ENCODE data around the gene LRMDA.

Gene LRMDA

DNA sequence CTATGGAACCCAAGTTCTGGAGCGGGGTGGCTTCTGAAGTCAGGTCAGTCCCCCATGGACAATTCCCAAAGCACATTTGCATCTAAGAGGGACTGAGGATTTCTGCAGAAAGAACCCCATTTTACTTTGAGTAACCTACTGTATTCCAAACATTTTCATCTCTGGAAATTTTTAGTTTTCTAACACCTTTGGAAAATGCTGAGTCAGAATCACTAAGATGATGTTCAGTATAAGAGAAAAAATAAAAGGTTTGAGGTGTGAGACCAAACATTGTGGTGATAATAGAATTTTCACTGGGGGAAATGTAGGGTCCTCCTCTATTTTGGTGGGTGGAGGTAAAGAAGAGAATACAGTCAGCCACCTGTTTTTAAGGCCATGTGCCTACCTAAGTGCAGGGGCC, 227.1 kb downstream of the LRMDA start:
- no peaks in the 10 kb centered on the region for H3K36me3 ChIP-seq (ENCODE audit: low read length)
- H3K79me2 ChIP-seq (ENCODE audit: insufficient read depth, low read length) = no peaks in the 10 kb centered on the region
- no peaks in the 10 kb centered on the region for H4K20me1 ChIP-seq (ENCODE audit: low read depth, low read length)
- no peak overlapping the region for H3K9ac ChIP-seq (ENCODE audit: low read length)
- H3K9me2 ChIP-seq (replicated peaks; ENCODE audit: insufficient read depth, low read length) = no peaks in the 10 kb centered on the region
- no peaks in the 10 kb centered on the region for H3F3A ChIP-seq (ENCODE audit: insufficient read depth)
- H3K9me3 ChIP-seq (ENCODE audit: insufficient read depth, low read length) = no peaks in the 10 kb centered on the region
- H3K4me3 ChIP-seq (ENCODE audit: insufficient read depth, low read length, poor library complexity, severe bottlenecking) = no peak overlapping the region
- no peak overlapping the region for H3K4me2 ChIP-seq (ENCODE audit: low read depth, low read length, poor library complexity, severe bottlenecking)
- no peak overlapping the region for H3K27ac ChIP-seq (ENCODE audit: low read depth, low read length)
- no peak for TF ChIP-seq EZH2phosphoT487 (conservative IDR thresholded peaks at IDR 0.05; ENCODE audit: low read length)
- TF ChIP-seq, protein P1, sequence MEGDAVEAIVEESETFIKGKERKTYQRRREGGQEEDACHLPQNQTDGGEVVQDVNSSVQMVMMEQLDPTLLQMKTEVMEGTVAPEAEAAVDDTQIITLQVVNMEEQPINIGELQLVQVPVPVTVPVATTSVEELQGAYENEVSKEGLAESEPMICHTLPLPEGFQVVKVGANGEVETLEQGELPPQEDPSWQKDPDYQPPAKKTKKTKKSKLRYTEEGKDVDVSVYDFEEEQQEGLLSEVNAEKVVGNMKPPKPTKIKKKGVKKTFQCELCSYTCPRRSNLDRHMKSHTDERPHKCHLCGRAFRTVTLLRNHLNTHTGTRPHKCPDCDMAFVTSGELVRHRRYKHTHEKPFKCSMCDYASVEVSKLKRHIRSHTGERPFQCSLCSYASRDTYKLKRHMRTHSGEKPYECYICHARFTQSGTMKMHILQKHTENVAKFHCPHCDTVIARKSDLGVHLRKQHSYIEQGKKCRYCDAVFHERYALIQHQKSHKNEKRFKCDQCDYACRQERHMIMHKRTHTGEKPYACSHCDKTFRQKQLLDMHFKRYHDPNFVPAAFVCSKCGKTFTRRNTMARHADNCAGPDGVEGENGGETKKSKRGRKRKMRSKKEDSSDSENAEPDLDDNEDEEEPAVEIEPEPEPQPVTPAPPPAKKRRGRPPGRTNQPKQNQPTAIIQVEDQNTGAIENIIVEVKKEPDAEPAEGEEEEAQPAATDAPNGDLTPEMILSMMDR (IDR thresholded peaks at IDR 0.05; ENCODE audit: insufficient read depth, low read length, poor library complexity, severe bottlenecking) = no peak
- no peak overlapping the region for H2AFZ ChIP-seq (ENCODE audit: low read depth, low read length, severe bottlenecking)
- H3K27me3 ChIP-seq (ENCODE audit: low read length) = no peaks in the 10 kb centered on the region

DNA sequence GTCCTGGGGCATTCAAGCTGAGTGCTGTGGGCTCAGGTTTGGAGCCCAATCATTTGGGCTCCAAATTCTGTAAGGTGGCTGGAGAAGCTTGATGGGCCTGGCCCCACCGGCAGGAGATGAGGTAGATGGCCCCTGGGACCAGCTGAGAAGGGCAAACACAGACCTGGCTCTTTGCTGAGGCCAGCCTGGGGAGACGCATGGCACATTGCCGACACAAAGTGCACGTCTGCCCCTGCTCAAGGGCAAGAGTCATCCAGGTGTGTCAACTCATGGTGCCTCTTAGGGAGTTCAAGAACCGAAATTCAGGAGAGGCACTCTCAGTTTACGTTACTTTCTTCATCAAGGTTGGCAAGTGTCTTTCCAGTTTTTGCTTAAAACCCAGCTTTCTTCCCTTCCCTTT, 227.5 kb downstream of the LRMDA start:
- no peaks in the 10 kb centered on the region for H3K27me3 ChIP-seq (ENCODE audit: low read length)
- H3K4me3 ChIP-seq (ENCODE audit: insufficient read depth, low read length, poor library complexity, severe bottlenecking) = no peak overlapping the region
- H3F3A ChIP-seq (ENCODE audit: insufficient read depth) = no peaks in the 10 kb centered on the region
- no peaks in the 10 kb centered on the region for H3K9me3 ChIP-seq (ENCODE audit: insufficient read depth, low read length)
- no peaks in the 10 kb centered on the region for H3K9me2 ChIP-seq (replicated peaks; ENCODE audit: insufficient read depth, low read length)
- H3K36me3 ChIP-seq (ENCODE audit: low read length) = no peaks in the 10 kb centered on the region
- no peaks in the 10 kb centered on the region for H4K20me1 ChIP-seq (ENCODE audit: low read depth, low read length)
- TF ChIP-seq EZH2phosphoT487 (conservative IDR thresholded peaks at IDR 0.05; ENCODE audit: low read length) = no peak
- TF ChIP-seq, protein P1 (IDR thresholded peaks at IDR 0.05; ENCODE audit: insufficient read depth, low read length, poor library complexity, severe bottlenecking) = no peak
- H3K4me2 ChIP-seq (ENCODE audit: low read depth, low read length, poor library complexity, severe bottlenecking) = no peak overlapping the region
- no peak overlapping the region for H3K9ac ChIP-seq (ENCODE audit: low read length)
- no peak overlapping the region for H3K27ac ChIP-seq (ENCODE audit: low read depth, low read length)
- H3K79me2 ChIP-seq (ENCODE audit: insufficient read depth, low read length) = no peaks in the 10 kb centered on the region
- H2AFZ ChIP-seq (ENCODE audit: low read depth, low read length, severe bottlenecking) = no peak overlapping the region

DNA sequence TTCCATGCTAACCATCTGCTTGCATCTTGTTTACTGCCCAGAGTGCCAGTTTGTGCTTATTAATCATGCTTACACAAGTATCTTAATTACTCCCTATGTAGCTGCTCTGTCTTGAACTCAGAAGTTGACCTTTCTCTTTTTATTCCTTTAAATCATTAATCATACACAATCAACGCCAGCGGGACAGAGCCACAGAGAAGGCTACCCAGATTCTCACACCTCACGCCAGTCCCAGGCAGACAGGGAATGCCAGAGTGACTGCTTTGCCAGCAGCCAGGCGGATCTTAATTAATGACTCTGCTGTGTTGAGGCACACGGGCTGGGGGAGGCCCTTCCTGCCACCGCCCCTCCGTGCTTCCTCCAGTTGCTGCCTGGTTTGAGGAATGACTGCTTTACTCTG, 229.4 kb downstream of the LRMDA start:
- H4K20me1 ChIP-seq (ENCODE audit: low read depth, low read length) = no peaks in the 10 kb centered on the region
- no peaks in the 10 kb centered on the region for H3K27me3 ChIP-seq (ENCODE audit: low read length)
- H2AFZ ChIP-seq (ENCODE audit: low read depth, low read length, severe bottlenecking) = no peak overlapping the region
- no peaks in the 10 kb centered on the region for H3F3A ChIP-seq (ENCODE audit: insufficient read depth)
- H3K9me3 ChIP-seq (ENCODE audit: insufficient read depth, low read length) = no peaks in the 10 kb centered on the region
- H3K27ac ChIP-seq (ENCODE audit: low read depth, low read length) = no peak overlapping the region
- no peaks in the 10 kb centered on the region for H3K9me2 ChIP-seq (replicated peaks; ENCODE audit: insufficient read depth, low read length)
- no peaks in the 10 kb centered on the region for H3K36me3 ChIP-seq (ENCODE audit: low read length)
- H3K9ac ChIP-seq (ENCODE audit: low read length) = no peak overlapping the region
- H3K79me2 ChIP-seq (ENCODE audit: insufficient read depth, low read length) = no peaks in the 10 kb centered on the region
- no peak overlapping the region for H3K4me3 ChIP-seq (ENCODE audit: insufficient read depth, low read length, poor library complexity, severe bottlenecking)
- TF ChIP-seq EZH2phosphoT487 (conservative IDR thresholded peaks at IDR 0.05; ENCODE audit: low read length) = no peak
- TF ChIP-seq, protein P1 (IDR thresholded peaks at IDR 0.05; ENCODE audit: insufficient read depth, low read length, poor library complexity, severe bottlenecking) = no peak
- H3K4me2 ChIP-seq (ENCODE audit: low read depth, low read length, poor library complexity, severe bottlenecking) = no peak overlapping the region

Measured in SU-DHL-6 (cell line).